Mucosa of descending colon (tissue), 3 donors: ENCODE measurements around the gene ACBD4. TPM values are rescaled to one million over a fixed set of nuclear protein-coding genes. Genes with fewer than 3 reads are reported as not detected.

Source experiments
- ATAC-seq: fragments of 200-7000 bp; cut with Tn5 transposase; one replicate; pipeline ENCODE4 v1.9.1; 2020; ENCODE audit warnings: mild to moderate bottlenecking, moderate library complexity
- DNase-seq, 3 donors: peaks; one replicate each; pipeline ENCODE4 v3.0.0-alpha.2; 2020
- H3K36me3 ChIP-seq: fragments of 200-600 bp; one replicate; pipeline ENCODE4 v1.8.0; 2021; ENCODE audit warnings: low read depth, mild to moderate bottlenecking
- H3K4me1 ChIP-seq: fragments of 200-600 bp; one replicate; pipeline ENCODE4 v1.8.0; 2021; ENCODE audit warnings: low read depth, mild to moderate bottlenecking
- H3K4me3 ChIP-seq: fragments of 200-600 bp; one replicate; pipeline ENCODE4 v1.8.0; 2021; ENCODE audit warnings: mild to moderate bottlenecking
- H3K9me3 ChIP-seq: fragments of 200-600 bp; one replicate; pipeline ENCODE4 v1.8.0; 2021; ENCODE audit warnings: mild to moderate bottlenecking
- CTCF ChIP-seq: fragments of 200-600 bp; IDR thresholded peaks from one replicate; pipeline ENCODE4 v1.8.0; 2022; ENCODE audit warnings: antibody characterized with exemption, mild to moderate bottlenecking
- intact Hi-C, 2 donors: fragments of 100-400 bp; cut with DNase I in 1 of 2; cut with micrococcal nuclease in 1 of 2; formaldehyde crosslinking; loops; one replicate each; pipeline versions ENCODE4 v1.11.0 to v1.11.1; 2022; cut with DNase I, micrococcal nuclease
- total RNA-seq, 3 donors: library from RNA; stranded (reverse); fragmentation: NEBNext Ultra II Directional in 2 of 3; extraction: Animal tissue kit (Norgen Biotek cat#: 25700) in 2 of 3; gene quantifications; one replicate each; pipeline versions ENCODE4 v1.2.1 to v1.2.4, GENCODE V29; 2021 to 2023
- donor health status: DM: no; HTN: no; CAD: no; lungs with moderate emphysema.
- donor health status: DM: no; HTN: no; CAD: no.
- donor health status: DM: no; HTN: yes; CAD: no.

Gene ACBD4
- total RNA-seq, 3 donors from 2014 or later, result 18.1 to 28.7 (median 26.3) TPM

GRCh38 chr17:45117848-45118646 lies 17.4 kb upstream of the ACBD4 start:
- no peak for TF ChIP-seq CTCF
- Histone ChIP-seq H3K4me1 (peaks cover 8% of the 10 kb centered on the region), H3K9me3 (no peaks in the 10 kb centered on the region), H3K36me3 (peaks cover 4% of the 10 kb centered on the region), H3K4me3 (no peak overlapping the region)
- no peak for DNase-seq
- intact Hi-C loops, result loop anchor here in 1 of 2 donors (10.0 kb wide), 1 partner anchor 193 kb away; no protein-coding TSS in a partner anchor
- no peak for ATAC-seq

GRCh38 chr17:45118691-45119090 lies 16.8 kb upstream of the ACBD4 start:
- no peaks in the 10 kb centered on the region for H3K9me3 ChIP-seq
- TF ChIP-seq CTCF, result no peak
- no peak overlapping the region for H3K4me3 ChIP-seq
- intact Hi-C loops, result loop anchor here in 1 of 2 donors (10.0 kb wide), 1 partner anchor 194 kb away; no protein-coding TSS in a partner anchor
- DNase-seq (no peak), ATAC-seq (no peak)
- peaks cover 4% of the 10 kb centered on the region for H3K36me3 ChIP-seq
- peaks cover 11% of the 10 kb centered on the region for H3K4me1 ChIP-seq

- intact Hi-C loops, result loop anchor here in 1 of 2 donors (10.0 kb wide), 1 partner anchor 195 kb away; no protein-coding TSS in a partner anchor
- no peak for ATAC-seq
- Histone ChIP-seq H3K4me1 (peaks cover 24% of the 10 kb centered on the region), H3K9me3 (no peaks in the 10 kb centered on the region), H3K36me3 (peaks cover 4% of the 10 kb centered on the region), H3K4me3 (no peak overlapping the region)
- no peak for TF ChIP-seq CTCF
- DNase-seq, result no peak
These were observed 15.5 kb upstream of the ACBD4 start for GRCh38 chr17:45119964-45120363.

- no peak for TF ChIP-seq CTCF
- ATAC-seq (no peak), DNase-seq (no peak)
- H3K36me3 ChIP-seq, result peaks cover 4% of the 10 kb centered on the region
- intact Hi-C loops, result no loop called here
- H3K4me3 ChIP-seq, result no peak overlapping the region
- no peaks in the 10 kb centered on the region for H3K9me3 ChIP-seq
- H3K4me1 ChIP-seq, result peaks cover 28% of the 10 kb centered on the region
These were observed 14.9 kb upstream of the ACBD4 start for GRCh38 chr17:45120558-45120957.

GRCh38 chr17:45121055-45121454 lies 14.4 kb upstream of the ACBD4 start:
- ATAC-seq, result no peak
- intact Hi-C loops, result no loop called here
- TF ChIP-seq CTCF, result no peak
- Histone ChIP-seq H3K4me1 (peaks cover 29% of the 10 kb centered on the region), H3K4me3 (no peak overlapping the region), H3K36me3 (peaks cover 4% of the 10 kb centered on the region), H3K9me3 (no peaks in the 10 kb centered on the region)
- DNase-seq, result no peak
